Osteoblast (primary cell): ENCODE measurements around the gene SHISA5. TPM values are rescaled to one million over a fixed set of nuclear protein-coding genes. Genes with fewer than 3 reads are reported as not detected.

ENCODE experiments used
- DNase-seq: peaks from one replicate; pipeline ENCODE4 v3.0.0; 2011; ENCODE audit warnings: low spot score, mixed read lengths; ENCODE audit not compliant: insufficient read length; ENCODE audit errors: missing footprints
- H2AFZ ChIP-seq: 2 replicates; pipeline ENCODE4 v1.6.0; 2011; ENCODE audit warnings: mild to moderate bottlenecking, low read length
- H3K27ac ChIP-seq: 2 replicates; pipeline ENCODE4 v1.5.1; 2011; ENCODE audit warnings: mild to moderate bottlenecking, low read depth, low read length, moderate library complexity
- H3K27me3 ChIP-seq: 2 replicates; pipeline ENCODE4 v1.6.0; 2012; ENCODE audit warnings: mild to moderate bottlenecking, control low read depth, inconsistent platforms, low read length, moderate library complexity; ENCODE audit not compliant: insufficient read depth
- H3K36me3 ChIP-seq: 2 replicates; pipeline ENCODE4 v1.5.1; 2011; ENCODE audit warnings: mild to moderate bottlenecking, low read length, control low read depth, moderate library complexity; ENCODE audit not compliant: insufficient read depth
- H3K4me1 ChIP-seq: 2 replicates; pipeline ENCODE4 v1.5.1; 2011; ENCODE audit warnings: mild to moderate bottlenecking, low read length, control low read depth, moderate library complexity; ENCODE audit not compliant: insufficient read depth
- H3K4me2 ChIP-seq: 2 replicates; pipeline ENCODE4 v1.6.0; 2011; ENCODE audit warnings: mild to moderate bottlenecking, low read length; ENCODE audit not compliant: insufficient read depth
- H3K4me3 ChIP-seq: fragments of 200-600 bp; sonication (generic); 3 replicates; pipeline ENCODE4 v1.5.1; 2012; ENCODE audit warnings: mild to moderate bottlenecking, low read length, inconsistent platforms; ENCODE audit not compliant: insufficient read depth
- H3K79me2 ChIP-seq: 2 replicates; pipeline ENCODE4 v1.6.0; 2012; ENCODE audit warnings: mild to moderate bottlenecking, low read length, control low read depth, inconsistent platforms; ENCODE audit not compliant: insufficient read depth
- H3K9me3 ChIP-seq: 2 replicates; pipeline ENCODE4 v1.5.1; 2011; ENCODE audit warnings: low read depth, low read length, control low read depth
- H4K20me1 ChIP-seq: 2 replicates; pipeline ENCODE4 v1.6.0; 2012; ENCODE audit warnings: mild to moderate bottlenecking, low read length, control low read depth; ENCODE audit not compliant: insufficient read depth
- total RNA-seq: library from RNA; depleted of rRNA; stranded (reverse); fragments of >200 nt; gene quantifications from 2 replicates; pipeline ENCODE4 v1.2.3, GENCODE V29; 2012
- TF ChIP-seq, protein P1 (sequence below): IDR thresholded peaks from 2 replicates; pipeline ENCODE4 v1.5.1; 2011; ENCODE audit warnings: mild to moderate bottlenecking, low read depth, low read length, moderate library complexity; ENCODE audit errors: extremely low read depth

Gene SHISA5
- total RNA-seq, 1 donor, result 105 TPM

GRCh38 chr3:48543271-48543866 is 39.4 kb upstream of the SHISA5 start:
- Histone ChIP-seq H3K4me1 (no peaks in the 10 kb centered on the region), H3K4me3 (no peak overlapping the region), H3K4me2 (no peak overlapping the region), H3K27me3 (no peaks in the 10 kb centered on the region), H2AFZ (no peak overlapping the region), H3K9me3 (no peaks in the 10 kb centered on the region), H3K79me2 (no peaks in the 10 kb centered on the region), H4K20me1 (no peaks in the 10 kb centered on the region), H3K36me3 (peaks cover 13% of the 10 kb centered on the region), H3K27ac (no peak overlapping the region)
- DNase-seq, result no peak
- TF ChIP-seq, protein P1, sequence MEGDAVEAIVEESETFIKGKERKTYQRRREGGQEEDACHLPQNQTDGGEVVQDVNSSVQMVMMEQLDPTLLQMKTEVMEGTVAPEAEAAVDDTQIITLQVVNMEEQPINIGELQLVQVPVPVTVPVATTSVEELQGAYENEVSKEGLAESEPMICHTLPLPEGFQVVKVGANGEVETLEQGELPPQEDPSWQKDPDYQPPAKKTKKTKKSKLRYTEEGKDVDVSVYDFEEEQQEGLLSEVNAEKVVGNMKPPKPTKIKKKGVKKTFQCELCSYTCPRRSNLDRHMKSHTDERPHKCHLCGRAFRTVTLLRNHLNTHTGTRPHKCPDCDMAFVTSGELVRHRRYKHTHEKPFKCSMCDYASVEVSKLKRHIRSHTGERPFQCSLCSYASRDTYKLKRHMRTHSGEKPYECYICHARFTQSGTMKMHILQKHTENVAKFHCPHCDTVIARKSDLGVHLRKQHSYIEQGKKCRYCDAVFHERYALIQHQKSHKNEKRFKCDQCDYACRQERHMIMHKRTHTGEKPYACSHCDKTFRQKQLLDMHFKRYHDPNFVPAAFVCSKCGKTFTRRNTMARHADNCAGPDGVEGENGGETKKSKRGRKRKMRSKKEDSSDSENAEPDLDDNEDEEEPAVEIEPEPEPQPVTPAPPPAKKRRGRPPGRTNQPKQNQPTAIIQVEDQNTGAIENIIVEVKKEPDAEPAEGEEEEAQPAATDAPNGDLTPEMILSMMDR, result no peak

GRCh38 chr3:48538451-48538850 is 34.5 kb upstream of the SHISA5 start:
- Histone ChIP-seq H3K79me2 (no peaks in the 10 kb centered on the region), H3K36me3 (peaks cover 21% of the 10 kb centered on the region), H3K27me3 (no peaks in the 10 kb centered on the region), H3K9me3 (no peaks in the 10 kb centered on the region), H3K4me1 (no peaks in the 10 kb centered on the region), H3K27ac (no peak overlapping the region), H4K20me1 (no peaks in the 10 kb centered on the region), H3K4me3 (no peak overlapping the region), H3K4me2 (no peak overlapping the region), H2AFZ (no peak overlapping the region)
- TF ChIP-seq, protein P1, result no peak
- DNase-seq, result peak; percentile 44

GRCh38 chr3:48536785-48537184 is 32.8 kb upstream of the SHISA5 start:
- Histone ChIP-seq H4K20me1 (no peaks in the 10 kb centered on the region), H3K36me3 (peaks cover 21% of the 10 kb centered on the region), H3K4me2 (no peak overlapping the region), H3K4me3 (no peak overlapping the region), H3K4me1 (no peaks in the 10 kb centered on the region), H3K79me2 (no peaks in the 10 kb centered on the region), H3K27me3 (no peaks in the 10 kb centered on the region), H2AFZ (no peak overlapping the region), H3K9me3 (no peaks in the 10 kb centered on the region), H3K27ac (no peak overlapping the region)
- TF ChIP-seq, protein P1, result no peak
- DNase-seq, result no peak

DNA sequence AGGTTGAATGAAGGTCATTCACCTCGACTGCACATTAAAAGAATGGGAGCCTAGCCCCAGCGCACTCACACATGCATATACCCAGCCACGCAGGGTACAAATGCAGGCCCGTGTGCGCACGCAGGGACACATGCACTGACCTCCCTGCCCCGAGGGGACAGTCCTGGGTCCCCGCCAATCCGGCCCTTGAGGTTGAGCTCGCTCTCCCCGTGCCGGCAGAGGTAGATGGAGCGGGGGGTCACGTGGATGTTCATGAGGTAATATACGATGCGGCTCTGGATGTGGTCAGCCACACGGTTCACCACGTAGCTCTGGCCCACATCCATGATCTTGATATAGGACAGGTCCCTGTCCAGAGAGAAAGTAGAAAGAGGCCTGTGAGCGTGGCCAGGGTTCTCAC is 32.1 kb upstream of the SHISA5 start:
- no peak overlapping the region for H3K4me3 ChIP-seq
- H3K27ac ChIP-seq, result no peak overlapping the region
- no peaks in the 10 kb centered on the region for H3K9me3 ChIP-seq
- H3K27me3 ChIP-seq, result no peaks in the 10 kb centered on the region
- no peaks in the 10 kb centered on the region for H3K79me2 ChIP-seq
- no peak overlapping the region for H3K4me2 ChIP-seq
- DNase-seq, result no peak
- peaks cover 21% of the 10 kb centered on the region for H3K36me3 ChIP-seq
- H3K4me1 ChIP-seq, result no peaks in the 10 kb centered on the region
- no peak overlapping the region for H2AFZ ChIP-seq
- TF ChIP-seq, protein P1, result no peak
- H4K20me1 ChIP-seq, result no peaks in the 10 kb centered on the region
